IPS-NIHi11 (cell line): ENCODE measurements around the gene GLB1L2.

Experiments
- DNase-seq: peaks from one replicate; pipeline ENCODE4 v3.0.0; 2012; ENCODE audit warnings: mixed read lengths, low spot score

Gene GLB1L2

DNA sequence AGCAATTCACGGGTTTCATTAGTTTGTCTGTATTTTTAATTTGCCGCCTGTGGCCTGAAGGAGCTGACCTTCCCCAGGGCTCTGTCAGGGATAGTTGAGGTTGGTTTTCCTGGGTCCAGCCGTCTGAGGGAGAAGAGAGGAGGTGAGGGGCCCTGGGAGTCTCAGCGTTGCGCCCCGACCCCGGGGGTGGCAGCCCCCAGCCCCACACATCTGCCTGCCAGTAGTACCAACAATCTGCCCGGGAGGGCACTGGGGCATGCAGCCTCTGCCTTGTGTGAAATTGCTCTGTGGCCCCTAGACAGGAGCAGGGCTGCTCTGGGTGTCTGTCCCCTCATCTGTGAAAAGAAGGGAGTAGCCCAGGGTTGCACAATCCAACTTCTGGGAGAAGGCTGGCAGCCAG lies 73.6 kb downstream of the GLB1L2 start:
- no peak for DNase-seq

DNA sequence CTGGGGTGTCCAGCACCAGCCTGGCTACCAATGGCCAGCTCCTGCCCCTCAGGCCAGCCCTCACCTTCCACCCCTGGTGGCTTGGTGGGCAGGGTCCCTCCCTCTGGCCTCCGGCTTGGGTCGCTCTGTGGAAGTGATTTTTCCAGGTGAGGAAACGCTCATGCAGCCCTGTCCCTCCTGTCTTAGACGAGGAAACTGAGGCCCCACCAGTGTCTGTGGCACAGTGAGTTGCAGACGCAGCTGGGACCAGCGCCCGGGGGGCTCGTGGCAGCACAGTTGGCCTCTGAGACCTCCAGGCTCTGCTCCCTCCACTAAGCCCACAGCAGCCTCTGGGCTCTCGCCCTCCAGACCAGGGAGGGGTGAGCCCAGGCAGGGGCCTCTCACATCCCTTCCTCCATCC lies 74.1 kb downstream of the GLB1L2 start:
- no peak for DNase-seq

DNA sequence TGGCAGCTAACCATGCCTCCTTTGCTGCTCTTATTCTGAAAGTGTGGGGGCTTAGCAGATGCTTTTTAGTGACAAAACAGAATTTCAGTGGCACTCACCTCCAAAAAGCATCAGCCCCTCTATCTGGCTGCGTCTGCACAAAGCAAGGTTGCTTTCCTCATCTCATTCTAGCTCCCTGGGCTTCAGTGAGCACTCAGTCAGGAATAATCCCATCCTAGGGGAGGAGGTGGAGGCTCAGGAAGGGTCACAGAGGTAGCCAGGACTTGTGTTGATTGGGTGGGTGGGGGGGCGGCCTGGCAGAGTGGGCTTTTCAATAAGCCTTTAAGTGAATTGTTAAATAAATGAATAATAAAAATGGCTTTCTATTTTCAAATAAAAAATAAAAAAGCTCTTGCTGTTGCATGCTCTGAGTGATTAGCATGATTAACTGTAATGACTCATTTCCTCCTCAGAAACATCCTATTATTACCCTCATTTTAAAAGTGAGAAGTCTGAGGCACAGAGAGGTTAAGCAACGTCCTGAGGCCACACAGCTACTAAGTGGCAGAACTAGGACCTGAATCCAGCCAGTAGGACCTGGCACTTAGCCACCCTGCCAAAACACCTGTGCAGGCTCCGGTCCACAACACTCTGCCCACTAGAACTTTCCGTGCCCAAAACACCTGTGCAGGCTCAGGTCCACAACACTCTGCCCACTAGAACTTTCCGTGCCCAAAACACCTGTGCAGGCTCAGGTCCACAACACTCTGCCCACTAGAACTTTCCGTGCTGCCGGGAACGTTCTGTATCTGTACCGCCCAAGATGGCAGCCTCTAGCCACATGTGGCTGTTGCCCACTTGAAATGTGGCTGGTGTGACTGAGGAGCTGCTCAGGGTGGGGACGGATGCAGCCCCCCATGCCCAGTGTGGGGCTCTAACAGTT lies 74.7 kb downstream of the GLB1L2 start:
- no peak for DNase-seq

DNA sequence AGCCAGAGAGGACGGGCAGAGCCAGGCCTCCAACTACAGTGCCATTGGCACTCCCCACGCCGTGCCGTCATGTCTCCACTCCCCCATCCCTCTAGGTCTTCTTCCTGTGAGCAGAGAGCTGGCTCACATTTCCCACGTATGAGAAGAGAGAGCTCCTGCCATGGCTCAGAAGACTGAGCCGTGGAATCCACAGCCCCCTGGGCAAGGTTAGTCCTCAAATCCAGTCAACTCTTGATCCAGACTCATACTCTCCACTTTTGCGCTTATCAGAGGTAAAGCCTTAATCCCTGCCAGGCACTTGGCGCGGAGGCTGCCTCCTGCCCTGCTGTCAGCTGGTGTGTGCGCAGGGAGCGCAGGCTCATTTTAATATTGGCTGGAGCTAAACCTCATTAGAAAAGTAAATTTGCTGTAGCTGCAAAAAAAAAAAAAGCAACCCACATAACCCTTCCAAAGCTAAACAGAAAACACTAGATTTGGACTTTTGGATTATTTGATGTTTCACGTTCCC lies 75.6 kb downstream of the GLB1L2 start:
- DNase-seq: no peak

DNA sequence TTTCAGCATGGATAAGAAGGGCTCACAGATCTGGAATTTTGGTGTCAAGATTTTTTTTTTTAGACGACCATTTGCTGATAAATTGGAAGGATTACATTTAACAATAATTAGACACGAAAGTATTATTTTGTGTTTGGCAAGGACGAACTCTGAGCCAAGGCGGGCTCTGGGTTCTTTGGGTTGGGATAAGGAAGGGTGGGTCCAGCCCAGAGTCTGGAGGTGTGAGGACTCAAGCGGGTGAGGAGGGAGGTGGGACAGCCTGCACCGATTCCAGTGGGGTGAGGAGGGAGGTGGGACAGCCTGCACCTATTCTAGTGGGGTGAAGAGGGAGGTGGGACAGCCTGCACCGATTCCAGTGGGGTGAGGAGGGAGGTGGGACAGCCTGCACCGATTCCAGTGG lies 76.1 kb downstream of the GLB1L2 start:
- DNase-seq: no peak

DNA sequence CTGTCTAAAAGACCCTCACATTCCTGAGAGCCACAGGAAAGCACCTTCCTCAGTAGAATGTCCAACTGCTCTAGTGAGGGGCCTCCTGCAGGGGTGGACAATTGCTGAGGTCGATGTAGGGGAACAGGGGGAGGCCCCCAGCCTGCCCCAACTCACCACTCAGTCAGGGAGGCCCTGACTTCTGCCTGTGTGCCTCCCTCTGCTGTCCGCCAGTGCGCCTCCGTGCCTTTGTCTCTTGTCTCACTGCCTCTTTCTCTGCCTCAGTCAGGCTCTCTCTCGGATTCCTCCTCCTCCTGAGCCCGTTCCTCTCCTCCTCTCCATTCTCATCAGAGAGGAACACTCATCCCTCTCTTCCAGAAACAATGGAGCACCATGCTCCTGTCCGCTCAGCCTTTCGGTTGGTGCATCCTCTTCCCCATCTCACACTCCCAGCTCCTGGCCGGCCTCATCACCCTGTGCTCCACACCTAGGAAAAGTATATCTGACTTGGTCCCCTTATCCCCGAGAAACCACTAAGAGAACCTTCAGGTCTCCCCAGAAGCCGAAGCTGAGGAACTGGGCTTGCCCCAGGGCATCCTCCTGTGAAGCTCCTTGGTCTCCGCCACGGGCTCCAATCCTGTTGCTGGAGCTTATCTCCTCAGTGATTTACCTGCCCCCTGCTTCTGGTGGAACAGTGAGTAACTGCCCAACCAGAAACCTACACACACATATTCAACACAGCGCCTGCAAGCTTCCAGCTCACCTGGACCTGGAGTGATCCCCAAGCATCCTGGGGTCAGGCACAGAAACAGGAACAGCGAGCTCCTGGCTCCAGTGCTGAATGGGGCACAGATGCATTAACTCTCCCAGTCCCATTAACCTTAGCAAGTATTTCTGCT lies 78.0 kb downstream of the GLB1L2 start:
- no peak for DNase-seq

DNA sequence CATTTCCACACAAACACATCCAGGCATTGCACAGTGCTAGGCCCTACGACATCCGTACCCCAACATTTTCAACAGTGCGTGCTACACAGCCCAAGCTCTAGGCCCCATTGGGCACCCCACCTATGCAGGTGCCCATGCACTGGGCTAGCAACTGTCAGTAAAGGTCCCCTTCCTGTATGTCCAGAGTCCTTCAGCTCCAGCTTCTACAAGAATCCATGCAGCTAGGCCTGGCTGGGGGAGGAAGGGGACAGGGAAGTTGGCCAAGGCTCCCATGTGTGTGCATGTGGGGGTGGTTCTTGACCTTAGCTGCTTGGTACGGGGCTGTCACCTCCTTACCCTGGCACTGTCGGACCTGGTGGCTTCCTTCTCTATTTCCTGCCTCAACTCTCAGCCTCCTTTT lies 79.0 kb downstream of the GLB1L2 start:
- DNase-seq: no peak

DNA sequence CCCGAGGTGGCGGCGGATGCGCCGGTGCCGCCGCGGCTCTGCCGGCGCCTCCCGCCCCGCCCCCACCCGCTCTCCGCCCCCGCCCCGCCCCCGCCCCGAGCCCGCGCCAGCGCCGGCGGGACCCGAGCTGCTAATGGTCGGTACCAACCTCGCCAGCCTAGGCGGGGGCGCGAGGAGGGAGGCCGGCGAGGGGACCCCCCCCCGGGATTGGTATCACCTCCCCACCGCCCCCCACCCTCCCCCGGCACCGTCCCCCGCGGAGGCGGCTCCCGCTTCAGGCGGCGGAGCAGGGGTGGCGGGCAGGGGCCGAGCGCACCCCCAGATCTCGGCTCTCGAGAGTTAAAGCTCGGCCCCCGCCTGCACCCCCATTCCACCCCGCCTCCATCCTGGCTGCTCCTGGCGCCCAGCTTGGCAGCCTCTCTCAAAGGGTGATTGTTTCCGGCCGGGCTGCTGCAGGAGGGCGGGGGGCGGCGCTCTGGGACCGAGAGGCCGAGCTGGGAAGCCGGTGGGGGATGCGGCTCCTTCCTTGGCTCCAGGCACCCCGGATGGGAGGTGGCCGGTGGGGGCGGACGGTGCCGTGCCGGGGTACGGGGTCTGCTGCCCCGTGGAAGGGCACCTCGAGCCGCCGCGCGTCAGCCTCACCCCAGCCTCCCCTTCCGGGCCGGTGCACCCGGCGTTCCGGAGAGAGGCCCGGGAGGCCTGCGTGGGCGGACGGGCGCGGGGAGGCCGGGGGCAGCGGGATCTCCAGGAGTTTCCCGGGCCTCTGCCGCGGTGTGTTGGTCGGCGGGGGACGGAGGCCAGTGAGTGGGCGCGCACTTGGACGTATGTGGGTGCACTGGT lies 80.6 kb downstream of the GLB1L2 start, which contains the start of gene B3GAT1:
Gene B3GAT1 (minus strand): TSS at position 40 of the 840 bp plus-strand sequence. CDS start 24,583 bp downstream, outside the sequence.
- peak; percentile 85 for DNase-seq

DNA sequence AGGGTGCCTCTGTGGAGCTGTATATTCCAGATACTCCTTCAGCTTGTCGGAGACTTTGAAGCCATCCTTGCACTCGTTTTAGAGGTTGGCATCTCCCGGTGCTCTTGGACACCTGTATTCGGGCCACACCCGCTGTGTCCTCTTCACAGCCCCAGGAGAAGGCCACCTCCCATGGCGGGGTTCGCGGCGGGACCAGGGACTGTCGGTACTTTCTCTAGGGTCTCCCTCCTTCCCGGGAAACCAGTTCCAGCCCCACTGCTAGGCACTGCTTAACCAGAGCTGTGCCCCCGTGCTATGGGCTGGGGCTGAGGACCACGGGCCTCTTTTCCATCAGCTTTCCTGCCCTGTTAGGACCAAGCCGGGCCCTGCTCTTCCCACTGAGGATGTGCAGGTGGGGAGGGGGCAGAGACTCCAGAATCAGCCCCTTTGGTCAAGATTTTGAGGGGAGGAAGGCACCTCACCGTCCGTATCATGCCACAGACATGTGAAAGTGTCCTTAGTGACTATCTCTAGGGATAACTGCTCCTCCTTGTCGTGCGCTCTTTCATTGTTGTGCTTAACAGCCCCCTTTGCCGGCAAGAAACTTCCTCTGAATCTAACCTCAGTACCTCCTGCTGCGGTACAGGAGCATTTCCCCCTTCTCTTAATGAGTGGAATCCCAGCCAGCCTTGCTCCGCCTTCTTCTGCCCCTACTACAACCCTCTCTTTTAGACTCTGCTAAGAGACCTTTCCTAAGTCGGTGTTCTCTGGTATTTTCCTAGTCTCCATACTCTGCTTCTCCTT lies 81.4 kb downstream of the GLB1L2 start:
- DNase-seq: no peak

DNA sequence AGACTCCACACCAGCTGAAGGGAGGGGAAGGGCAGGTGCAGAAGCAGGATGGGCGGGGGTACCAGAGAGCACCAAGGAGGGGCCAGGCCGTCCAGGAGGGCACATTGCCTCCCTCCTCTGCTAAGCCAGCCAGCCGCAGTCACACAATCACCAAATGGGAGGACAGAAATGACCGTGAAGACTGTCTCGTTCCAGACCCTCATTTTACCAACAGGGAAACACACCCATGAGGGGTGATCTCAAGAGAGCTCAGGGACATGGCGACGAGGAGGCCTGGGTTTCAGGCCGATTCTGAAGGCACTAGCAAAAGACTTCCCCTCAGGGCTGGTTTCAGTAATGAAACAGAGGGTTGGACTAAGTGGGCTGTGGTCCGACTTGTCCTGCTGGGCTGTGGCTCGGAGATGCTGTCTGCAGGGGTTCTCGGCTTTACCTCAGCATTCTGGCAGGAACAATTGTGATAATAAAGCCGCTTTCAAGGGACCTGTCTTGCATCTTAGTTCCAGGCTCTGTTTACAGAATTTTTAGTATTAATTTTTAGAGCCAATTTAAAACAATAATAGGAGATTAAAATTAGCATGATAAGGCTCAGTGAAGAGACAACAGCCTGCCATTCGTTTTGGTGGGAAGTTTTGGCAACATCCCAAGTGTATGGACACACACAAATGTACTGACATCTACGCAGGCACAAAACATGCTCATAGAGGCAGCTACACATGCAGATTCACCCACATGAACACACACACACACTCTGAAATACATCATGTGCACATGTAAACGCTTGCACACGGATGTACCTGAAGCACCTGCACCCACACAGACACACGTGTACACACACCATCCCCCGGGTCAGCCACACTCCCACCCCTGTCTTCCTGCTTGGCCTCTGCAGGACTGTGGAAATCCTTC lies 82.3 kb downstream of the GLB1L2 start:
- no peak for DNase-seq

DNA sequence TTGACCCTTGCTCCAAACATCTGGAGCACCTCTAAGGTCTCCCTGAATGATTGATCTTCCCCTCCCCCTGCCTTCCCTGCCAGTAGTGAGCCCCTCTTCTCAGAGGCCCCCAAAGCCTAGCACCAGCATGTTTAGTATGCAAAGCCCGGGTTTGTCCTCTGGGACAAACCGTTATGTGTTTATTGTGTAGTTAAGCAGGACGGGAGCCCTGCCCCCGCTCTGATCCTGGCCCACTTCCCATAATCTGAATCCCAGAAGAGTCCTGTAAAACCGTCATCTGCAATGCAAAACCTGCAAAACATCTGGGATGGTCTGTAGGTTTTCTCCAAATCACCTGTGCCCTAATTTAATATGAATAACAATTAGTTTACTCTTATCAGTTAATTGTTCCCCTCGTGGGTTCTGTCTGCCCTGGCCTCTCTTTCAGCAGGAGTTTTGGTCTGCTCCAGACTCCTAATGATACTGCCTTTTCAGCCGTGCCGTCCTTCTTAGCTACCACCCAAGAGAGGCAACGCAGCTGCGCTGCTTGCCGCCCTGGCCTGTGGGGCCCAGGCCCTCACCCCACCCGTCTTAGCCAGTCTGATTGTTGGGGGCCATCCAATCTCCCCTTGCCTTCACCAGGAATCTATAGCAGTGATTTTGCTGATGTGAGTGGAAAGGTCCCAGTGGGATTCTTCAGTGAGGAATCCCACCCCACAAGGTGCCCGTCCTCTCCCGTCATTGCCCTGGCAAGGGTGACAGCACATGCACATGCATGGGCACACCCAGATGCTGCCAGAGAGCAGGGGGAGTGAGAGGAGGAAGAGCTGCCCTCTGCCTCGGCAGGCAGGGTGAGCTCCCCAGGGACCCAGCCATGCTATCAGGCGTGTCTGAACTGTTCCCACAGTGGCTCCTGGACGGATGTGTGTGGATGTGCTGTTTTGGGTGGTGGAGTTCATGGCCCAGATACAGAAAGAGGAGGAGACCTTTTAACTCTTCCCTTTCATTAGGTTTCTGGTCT lies 83.3 kb downstream of the GLB1L2 start:
- no peak for DNase-seq

DNA sequence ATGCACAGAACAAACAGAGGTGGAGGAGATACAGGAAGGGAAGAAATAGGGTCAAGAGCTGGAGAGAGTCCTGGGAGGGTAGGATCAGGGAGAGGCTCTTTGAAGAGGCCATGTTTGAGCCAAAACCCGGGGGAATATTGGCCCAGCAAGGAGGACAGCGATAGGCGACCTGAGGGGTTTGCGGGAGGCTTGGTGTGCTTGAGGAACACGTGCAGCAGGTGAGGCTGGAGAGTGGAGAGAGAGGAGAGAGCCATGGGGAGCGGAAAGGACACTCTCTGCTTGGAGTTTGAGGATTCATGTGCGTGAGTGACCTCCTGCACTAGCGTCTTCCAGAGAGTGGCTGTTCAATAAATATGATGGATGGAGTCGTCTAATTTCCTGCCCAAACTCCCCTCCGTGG lies 84.9 kb downstream of the GLB1L2 start:
- DNase-seq: no peak

DNA sequence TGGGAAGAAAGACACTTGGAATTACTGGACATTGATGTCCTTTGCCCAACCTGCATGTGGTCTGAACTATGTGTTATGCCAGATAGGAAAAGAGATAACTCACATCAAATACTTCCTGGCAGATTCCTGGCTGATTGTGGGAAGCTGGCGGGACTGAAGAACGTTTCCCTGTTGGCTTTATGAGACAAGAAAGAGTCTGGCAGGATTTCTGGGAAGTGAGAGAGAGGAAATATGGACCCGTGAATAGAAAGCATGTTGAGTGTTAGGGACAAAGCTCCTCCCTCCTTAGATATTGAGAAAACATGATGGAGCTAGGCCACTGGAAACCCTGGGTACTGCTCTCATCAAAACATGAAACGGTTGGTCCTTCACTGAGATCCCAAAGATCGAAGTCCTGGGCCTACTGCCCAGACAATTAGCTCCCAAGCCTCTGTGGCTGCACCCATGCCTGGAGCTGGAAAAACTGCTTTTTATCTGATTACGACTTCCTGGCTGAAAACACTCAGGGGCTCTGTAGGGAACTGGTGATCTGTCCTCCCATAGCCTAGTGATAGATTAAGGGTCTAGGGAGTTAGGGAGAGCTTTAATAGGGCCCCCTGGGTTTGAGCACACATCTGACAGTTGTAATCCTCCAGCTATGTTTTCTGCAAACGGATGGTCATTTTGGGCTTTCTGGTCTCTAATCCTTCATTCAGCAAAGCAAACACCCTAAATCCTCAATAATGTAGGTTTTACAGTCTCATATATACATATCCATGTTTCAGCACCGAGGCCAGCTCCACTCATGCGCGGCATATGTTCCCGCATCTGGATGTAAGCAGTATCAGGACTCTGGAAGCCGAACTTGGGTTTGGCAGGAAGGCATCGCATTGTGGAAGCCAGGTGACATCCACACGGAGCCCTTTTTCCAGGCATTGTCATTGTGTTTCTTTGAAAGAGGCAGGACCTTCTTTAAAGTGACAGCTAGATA lies 86.4 kb downstream of the GLB1L2 start:
- no peak for DNase-seq

DNA sequence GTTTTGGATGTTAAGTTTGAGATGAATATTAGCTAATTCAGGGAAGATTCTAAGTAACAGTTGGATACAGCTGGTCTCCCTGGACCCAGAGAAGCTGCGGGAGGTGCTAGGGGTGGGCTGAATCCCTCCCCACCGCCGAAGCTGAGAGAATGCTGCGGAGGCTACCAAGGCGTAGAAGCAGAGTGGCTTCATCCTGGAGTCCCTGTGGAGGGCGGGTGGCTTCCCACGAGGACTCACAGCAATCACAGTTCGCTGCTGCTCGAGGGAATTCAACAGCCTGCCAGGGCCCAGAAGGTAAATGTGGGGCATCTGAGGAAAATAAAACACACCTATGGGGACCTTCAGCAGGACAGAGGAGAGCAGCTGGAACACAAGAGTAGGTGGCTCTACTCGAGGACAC lies 91.3 kb downstream of the GLB1L2 start:
- no peak for DNase-seq

DNA sequence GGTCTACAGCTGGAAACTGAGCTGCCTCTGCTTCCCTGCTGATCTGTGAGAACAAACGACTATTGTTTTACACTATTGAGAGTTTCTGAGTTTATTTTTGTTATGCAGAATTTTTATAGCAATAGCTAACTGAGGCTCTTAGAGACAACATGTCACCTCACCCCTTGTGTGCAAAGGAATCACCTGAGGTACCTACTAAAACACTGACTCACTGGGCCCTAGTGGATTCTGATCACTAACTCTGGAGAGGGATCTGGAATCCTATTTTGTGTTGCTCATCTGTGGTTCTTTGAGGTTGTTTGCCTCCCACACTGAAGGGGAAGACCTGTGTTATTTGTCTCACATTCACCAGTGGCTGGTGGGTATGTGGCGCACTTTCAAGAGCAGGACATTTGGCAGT lies 93.6 kb downstream of the GLB1L2 start:
- DNase-seq: no peak
